Measurements from ENCODE around the gene CCNI2.

DNA sequence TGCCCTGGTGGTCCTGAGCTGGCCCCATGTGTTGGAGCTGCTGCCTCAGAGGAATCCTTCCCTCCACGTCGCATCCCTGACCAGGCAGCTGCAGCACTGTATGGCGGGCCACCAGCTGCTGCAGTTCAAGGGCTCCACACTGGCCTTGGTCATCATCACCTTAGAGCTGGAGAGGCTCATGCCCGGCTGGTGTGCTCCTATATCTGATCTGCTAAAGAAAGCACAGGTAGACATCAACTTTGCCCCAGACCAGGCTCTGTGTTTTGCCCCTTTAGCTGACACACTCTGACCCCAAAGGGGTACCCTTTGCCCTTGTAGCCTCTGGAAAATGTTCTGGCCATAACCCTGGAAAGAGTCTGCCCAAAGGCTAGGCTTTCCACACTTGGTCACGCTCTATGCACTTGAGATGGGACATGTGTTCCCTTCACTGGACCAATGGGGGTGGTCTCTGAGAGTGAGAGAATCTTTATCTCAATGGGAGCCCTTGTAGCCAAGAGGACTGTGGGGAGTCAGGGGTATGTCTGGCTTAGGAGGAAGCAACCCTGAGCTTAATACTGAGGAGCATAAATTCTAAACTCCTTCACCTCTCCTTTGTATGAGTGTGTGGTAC is 4.8 kb downstream of the CCNI2 start:
- TF ChIP-seq POLR2AphosphoS5 (IDR thresholded peaks at IDR 0.05; ENCODE audit: low read depth, low read length) (no peak), SIN3A (IDR thresholded peaks at IDR 0.05; ENCODE audit: borderline replicate concordance, insufficient read depth, low read length) (no peak), TAF1 (IDR thresholded peaks at IDR 0.05; ENCODE audit: borderline replicate concordance, insufficient read depth, low read length) (no peak), FOXP2 (optimal IDR thresholded peaks at IDR 0.05; ENCODE audit: borderline replicate concordance, extremely low read depth, extremely low read length, insufficient read depth) (no peak)
- TF ChIP-seq, protein P1, sequence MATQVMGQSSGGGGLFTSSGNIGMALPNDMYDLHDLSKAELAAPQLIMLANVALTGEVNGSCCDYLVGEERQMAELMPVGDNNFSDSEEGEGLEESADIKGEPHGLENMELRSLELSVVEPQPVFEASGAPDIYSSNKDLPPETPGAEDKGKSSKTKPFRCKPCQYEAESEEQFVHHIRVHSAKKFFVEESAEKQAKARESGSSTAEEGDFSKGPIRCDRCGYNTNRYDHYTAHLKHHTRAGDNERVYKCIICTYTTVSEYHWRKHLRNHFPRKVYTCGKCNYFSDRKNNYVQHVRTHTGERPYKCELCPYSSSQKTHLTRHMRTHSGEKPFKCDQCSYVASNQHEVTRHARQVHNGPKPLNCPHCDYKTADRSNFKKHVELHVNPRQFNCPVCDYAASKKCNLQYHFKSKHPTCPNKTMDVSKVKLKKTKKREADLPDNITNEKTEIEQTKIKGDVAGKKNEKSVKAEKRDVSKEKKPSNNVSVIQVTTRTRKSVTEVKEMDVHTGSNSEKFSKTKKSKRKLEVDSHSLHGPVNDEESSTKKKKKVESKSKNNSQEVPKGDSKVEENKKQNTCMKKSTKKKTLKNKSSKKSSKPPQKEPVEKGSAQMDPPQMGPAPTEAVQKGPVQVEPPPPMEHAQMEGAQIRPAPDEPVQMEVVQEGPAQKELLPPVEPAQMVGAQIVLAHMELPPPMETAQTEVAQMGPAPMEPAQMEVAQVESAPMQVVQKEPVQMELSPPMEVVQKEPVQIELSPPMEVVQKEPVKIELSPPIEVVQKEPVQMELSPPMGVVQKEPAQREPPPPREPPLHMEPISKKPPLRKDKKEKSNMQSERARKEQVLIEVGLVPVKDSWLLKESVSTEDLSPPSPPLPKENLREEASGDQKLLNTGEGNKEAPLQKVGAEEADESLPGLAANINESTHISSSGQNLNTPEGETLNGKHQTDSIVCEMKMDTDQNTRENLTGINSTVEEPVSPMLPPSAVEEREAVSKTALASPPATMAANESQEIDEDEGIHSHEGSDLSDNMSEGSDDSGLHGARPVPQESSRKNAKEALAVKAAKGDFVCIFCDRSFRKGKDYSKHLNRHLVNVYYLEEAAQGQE (IDR thresholded peaks at IDR 0.05; ENCODE audit: insufficient read depth in 1 of 2, low read depth in 2 of 2, low read length in 2 of 2), result no peak
